Natural killer cell treated with Interleukin-12 subunit alpha and Interleukin-12 subunit beta and Interleukin-15 and Interleukin-18, amount 100 ng/mL, for 72 hours (primary cell): ENCODE measurements around the gene CHPF. TPM values are rescaled to one million over a fixed set of nuclear protein-coding genes. Genes with fewer than 3 reads are reported as not detected.

Experiments
- ATAC-seq, 2 donors: fragments of 150-1000 bp; cut with Tn5 transposase in 1 of 2; sonication (Bioruptor Pico), chemical (Tn5 transposase) in 1 of 2; 2 replicates each; pipeline ENCODE4 v1.10.0; 2021
- DNase-seq: peaks from one replicate; pipeline ENCODE4 v3.0.0; 2022; ENCODE audit warnings: low spot score
- H3K27ac Mint-ChIP-seq, 2 donors: 1 replicate in 1 of 2; 2 replicates in 1 of 2; pipeline ENCODE4 v1.8.0; 2022; ENCODE audit warnings: mixed read lengths in 2 of 2, mild to moderate bottlenecking in 1 of 2, moderate library complexity in 1 of 2
- H3K27me3 Mint-ChIP-seq, 2 donors: 1 replicate in 1 of 2; 2 replicates in 1 of 2; pipeline ENCODE4 v1.8.0; 2022; ENCODE audit warnings: mixed read lengths in 2 of 2
- H3K36me3 Mint-ChIP-seq: one replicate; pipeline ENCODE4 v1.8.0; 2022; ENCODE audit warnings: mixed read lengths
- H3K4me1 Mint-ChIP-seq, 2 donors: 1 replicate in 1 of 2; 2 replicates in 1 of 2; pipeline ENCODE4 v1.8.0; 2022; ENCODE audit warnings: low read depth in 2 of 2, mixed read lengths in 2 of 2, mild to moderate bottlenecking in 1 of 2
- H3K4me3 Mint-ChIP-seq: one replicate; pipeline ENCODE4 v1.8.0; 2022; ENCODE audit warnings: mixed read lengths
- H3K9me3 Mint-ChIP-seq: 2 replicates; pipeline ENCODE4 v1.8.0; 2022; ENCODE audit warnings: mixed read lengths
- total RNA-seq, 2 donors: library from RNA; stranded (reverse); gene quantifications; one replicate each; pipeline ENCODE4 v1.2.3, GENCODE V29; 2022

Gene CHPF
- total RNA-seq, 2 donors from 2014 or later, result 52.4 to 57.5 TPM

GRCh38 chr2:219551441-219552381 lies 8.1 kb upstream of the CHPF start:
- H3K36me3 Mint-ChIP-seq, result no peaks in the 10 kb centered on the region
- peaks cover 14 to 18% of the 10 kb centered on the region in 2 donors for H3K27me3 Mint-ChIP-seq
- H3K4me3 Mint-ChIP-seq, result peak overlapping the region; percentile 82
- DNase-seq, result peak; percentile 50
- peaks cover 0 to 4% of the 10 kb centered on the region in 2 donors for H3K4me1 Mint-ChIP-seq
- peak; percentile 2 to 32 for ATAC-seq
- H3K27ac Mint-ChIP-seq, result no peak overlapping the region
- no peaks in the 10 kb centered on the region for H3K9me3 Mint-ChIP-seq

GRCh38 chr2:219549619-219550018 lies 6.0 kb upstream of the CHPF start:
- Mint-ChIP-seq H3K27ac (no peak overlapping the region), H3K4me1 (peaks cover 11 to 12% of the 10 kb centered on the region in 2 donors), H3K36me3 (no peaks in the 10 kb centered on the region), H3K4me3 (no peak overlapping the region), H3K9me3 (no peaks in the 10 kb centered on the region), H3K27me3 (peaks cover 22 to 24% of the 10 kb centered on the region in 2 donors)
- ATAC-seq (no peak), DNase-seq (no peak)

GRCh38 chr2:219548990-219549389 lies 5.4 kb upstream of the CHPF start:
- Mint-ChIP-seq H3K4me3 (no peak overlapping the region), H3K9me3 (no peaks in the 10 kb centered on the region), H3K27ac (no peak overlapping the region), H3K27me3 (peaks cover 22 to 23% of the 10 kb centered on the region in 2 donors), H3K36me3 (no peaks in the 10 kb centered on the region), H3K4me1 (peaks cover 17% of the 10 kb centered on the region in 2 donors)
- ATAC-seq, result no peak
- no peak for DNase-seq

GRCh38 chr2:219547621-219548020 lies 4.0 kb upstream of the CHPF start:
- Mint-ChIP-seq H3K27me3 (peaks cover 20 to 22% of the 10 kb centered on the region in 2 donors), H3K4me3 (no peak overlapping the region), H3K4me1 (peaks cover 18 to 20% of the 10 kb centered on the region in 2 donors), H3K27ac (no peak overlapping the region), H3K36me3 (no peaks in the 10 kb centered on the region), H3K9me3 (no peaks in the 10 kb centered on the region)
- no peak for ATAC-seq
- DNase-seq, result no peak

- H3K36me3 Mint-ChIP-seq, result no peaks in the 10 kb centered on the region
- H3K9me3 Mint-ChIP-seq, result no peaks in the 10 kb centered on the region
- DNase-seq (no peak), ATAC-seq (no peak)
- peaks cover 27 to 30% of the 10 kb centered on the region in 2 donors for H3K4me1 Mint-ChIP-seq
- peaks cover 18 to 19% of the 10 kb centered on the region in 2 donors for H3K27me3 Mint-ChIP-seq
- H3K4me3 Mint-ChIP-seq, result peak overlapping the region; percentile 11
- no peak overlapping the region for H3K27ac Mint-ChIP-seq
Observed at GRCh38 chr2:219545943-219546352, 2.3 kb upstream of the CHPF start.

GRCh38 chr2:219545295-219545942 lies 1.8 kb upstream of the CHPF start:
- Mint-ChIP-seq H3K9me3 (no peaks in the 10 kb centered on the region), H3K4me1 (peaks cover 27 to 31% of the 10 kb centered on the region in 2 donors), H3K27ac (peak overlapping the region in 1 of 2 donors; percentile 68)

GRCh38 chr2:219544567-219544966 lies 958 bp upstream of the CHPF start:
- no peak for ATAC-seq
- DNase-seq, result no peak
- no peaks in the 10 kb centered on the region for H3K9me3 Mint-ChIP-seq
- peaks cover 27 to 31% of the 10 kb centered on the region in 2 donors for H3K4me1 Mint-ChIP-seq
- H3K27ac Mint-ChIP-seq, result peak overlapping the region; percentile 65 to 68
- peaks cover 15% of the 10 kb centered on the region in 2 donors for H3K27me3 Mint-ChIP-seq
- H3K4me3 Mint-ChIP-seq, result peak overlapping the region; percentile 86
- no peaks in the 10 kb centered on the region for H3K36me3 Mint-ChIP-seq

More at GRCh38 chr2:219545295-219545942, 1.8 kb upstream of the CHPF start:
- H3K27me3 Mint-ChIP-seq, result peaks cover 15% of the 10 kb centered on the region in 2 donors
- ATAC-seq (no peak), DNase-seq (no peak)
- peak overlapping the region; percentile 86 for H3K4me3 Mint-ChIP-seq
- no peaks in the 10 kb centered on the region for H3K36me3 Mint-ChIP-seq

- peak overlapping the region; percentile 97 for H3K4me3 Mint-ChIP-seq
- peak; percentile 67 for DNase-seq
- peaks cover 9% of the 10 kb centered on the region in 2 donors for H3K27me3 Mint-ChIP-seq
- H3K4me1 Mint-ChIP-seq, result peaks cover 27 to 31% of the 10 kb centered on the region in 2 donors
- H3K9me3 Mint-ChIP-seq, result no peaks in the 10 kb centered on the region
- H3K36me3 Mint-ChIP-seq, result no peaks in the 10 kb centered on the region
- peak; percentile 47 to 58 for ATAC-seq
- peak overlapping the region; percentile 69 to 82 for H3K27ac Mint-ChIP-seq
Observed at GRCh38 chr2:219542931-219543595, 546 bp downstream of the CHPF start.

GRCh38 chr2:219541611-219542180 lies 1.9 kb downstream of the CHPF start:
- H3K27ac Mint-ChIP-seq, result no peak overlapping the region
- peaks cover 27 to 31% of the 10 kb centered on the region in 2 donors for H3K4me1 Mint-ChIP-seq
- peak; percentile 84 for DNase-seq
- peak; percentile 15 to 21 for ATAC-seq
- H3K36me3 Mint-ChIP-seq, result no peaks in the 10 kb centered on the region
- H3K27me3 Mint-ChIP-seq, result peaks cover 6 to 8% of the 10 kb centered on the region in 2 donors
- no peaks in the 10 kb centered on the region for H3K9me3 Mint-ChIP-seq
- H3K4me3 Mint-ChIP-seq, result peak overlapping the region; percentile 97

- no peak overlapping the region for H3K27ac Mint-ChIP-seq
Observed at GRCh38 chr2:219540784-219541504, 2.7 kb downstream of the CHPF start.

GRCh38 chr2:219539926-219540678 lies 3.5 kb downstream of the CHPF start:
- Mint-ChIP-seq H3K4me3 (no peak overlapping the region), H3K4me1 (peaks cover 24% of the 10 kb centered on the region in 2 donors), H3K9me3 (no peaks in the 10 kb centered on the region), H3K27me3 (peaks cover 3 to 7% of the 10 kb centered on the region in 2 donors), H3K36me3 (no peaks in the 10 kb centered on the region), H3K27ac (no peak overlapping the region)
- DNase-seq (no peak), ATAC-seq (no peak)

More at GRCh38 chr2:219540784-219541504, 2.7 kb downstream of the CHPF start:
- no peak for ATAC-seq
- Mint-ChIP-seq H3K4me3 (peak overlapping the region; percentile 97), H3K4me1 (peaks cover 24 to 26% of the 10 kb centered on the region in 2 donors), H3K36me3 (no peaks in the 10 kb centered on the region), H3K9me3 (no peaks in the 10 kb centered on the region), H3K27me3 (peaks cover under 1 to 2% of the 10 kb centered on the region in 2 donors)
- no peak for DNase-seq
